ENCODE results near the gene MOSPD2. TPM values are rescaled to one million over a fixed set of nuclear protein-coding genes. Genes with fewer than 3 reads are reported as not detected.

MOSPD2 gene
- total and polyA plus RNA-seq, 10 of the 15 experiments (the other 5 are each of a cell fraction or from before 2014, with no cell fraction given): 4.9 to 14.7 (median 7.4) TPM

- ChIA-PET CTCF (no interaction called here), RAD21 (ENCODE audit: unreplicated experiment) (interaction anchor here (1.1 kb wide), 1 partner anchor 11 kb away, joined by 3 read pairs; the partner anchor contains the start of genes FANCB and MOSPD2), POLR2A (no interaction called here), SMC1A (ENCODE audit: uncharacterized antibody, unreplicated experiment) (no interaction called here)
- Histone ChIP-seq H3K36me3 (ENCODE audit: control insufficient read depth in 2 of 2, insufficient read depth in 2 of 2, low read length in 1 of 2) (no peaks in the 10 kb centered on the region), H3K79me2 (ENCODE audit: control insufficient read depth, insufficient read depth, low read length) (no peaks in the 10 kb centered on the region), H3K4me2 (ENCODE audit: control insufficient read depth, insufficient read depth) (no peak overlapping the region), H3K9me3 (replicated peaks; ENCODE audit: control insufficient read depth, insufficient read depth, low read length) (no peaks in the 10 kb centered on the region), H2AFZ (ENCODE audit: control insufficient read depth, low read depth, low read length) (no peak overlapping the region), H3K4me3 (no peak overlapping the region), H3K27ac (ENCODE audit: control insufficient read depth, insufficient read depth) (no peak overlapping the region), H4K20me1 (ENCODE audit: control insufficient read depth, insufficient read depth) (no peaks in the 10 kb centered on the region), H3K27me3 (replicated peaks in 1 of 2; ENCODE audit: control insufficient read depth in 2 of 2, insufficient read depth in 2 of 2, low read length in 1 of 2) (no peaks in the 10 kb centered on the region), H3K9ac (ENCODE audit: control insufficient read depth, insufficient read depth, low read length) (no peak overlapping the region), H3K4me1 (ENCODE audit: control insufficient read depth, insufficient read depth, low read length) (no peaks in the 10 kb centered on the region)
- in situ Hi-C loops (cut with MboI) (loop anchor here (25.0 kb wide), 1 partner anchor 1997 kb away; no protein-coding TSS in a partner anchor), intact Hi-C loops (cut with micrococcal nuclease; ENCODE audit: unreplicated experiment) (no loop called here)
- ATAC-seq (no peak), DNase-seq (ENCODE audit: low read depth, low spot score) (no peak), FAIRE-seq (no peak)
- no peak for TF ChIP-seq RELB (IDR thresholded peaks at IDR 0.05; ENCODE audit: low read depth)
- no peak for TF ChIP-seq BMI1 (IDR thresholded peaks at IDR 0.05; ENCODE audit: borderline replicate concordance)
- TF ChIP-seq BRCA1 (IDR thresholded peaks at IDR 0.05; ENCODE audit: low read depth, low read length): no peak
- no peak for TF ChIP-seq NR2C2 (IDR thresholded peaks at IDR 0.05; ENCODE audit: borderline replicate concordance, control insufficient read depth, insufficient read length, low read depth)
- TF ChIP-seq EGR1 (IDR thresholded peaks at IDR 0.05; ENCODE audit: borderline replicate concordance in 1 of 2, low read depth in 2 of 2, low read length in 2 of 2): no peak
- no peak for TF ChIP-seq JUND (IDR thresholded peaks at IDR 0.05; ENCODE audit: low read depth, low read length)
- TF ChIP-seq KLF5 (IDR thresholded peaks at IDR 0.05; ENCODE audit: partially characterized antibody): no peak
- no peak for TF ChIP-seq TCF12 (IDR thresholded peaks at IDR 0.05; ENCODE audit: low read depth, low read length)
- TF ChIP-seq FOXM1 (IDR thresholded peaks at IDR 0.05; ENCODE audit: low read depth, low read length): no peak
- TF ChIP-seq IKZF2 (IDR thresholded peaks at IDR 0.05): no peak
- no peak for TF ChIP-seq NFIC (IDR thresholded peaks at IDR 0.05; ENCODE audit: low read depth, low read length)
- no TSS peak for BruUV-seq (replicated peaks)
These were observed 10.6 kb downstream of the MOSPD2 start for GRCh38 chrX:14883826-14884225.
